Adrenal gland (tissue), 5 donors: ENCODE measurements around the gene CA9.

Experiments used
- CTCF ChIP-seq, 6 experiments: fragments of 450-650 bp in 4 of 6; fragments of 200-600 bp in 2 of 6; sonication (generic) in 1 of 6; IDR thresholded peaks; 1 replicate in 5 of 6; 2 replicates in 1 of 6; pipeline versions ENCODE4 v1.5.1 to v1.8.0; 2016 to 2021; ENCODE audit warnings: antibody characterized with exemption in 6 of 6, mild to moderate bottlenecking in 2 of 6, moderate library complexity in 1 of 6
- POLR2A ChIP-seq, 2 donors: fragments of 450-650 bp; IDR thresholded peaks; one replicate each; pipeline ENCODE4 v1.6.1; 2017; ENCODE audit warnings: antibody characterized with exemption in 2 of 2, mild to moderate bottlenecking in 2 of 2, moderate library complexity in 1 of 2
- donor health status: DM: no; HTN: no; CAD: no.

DNA sequence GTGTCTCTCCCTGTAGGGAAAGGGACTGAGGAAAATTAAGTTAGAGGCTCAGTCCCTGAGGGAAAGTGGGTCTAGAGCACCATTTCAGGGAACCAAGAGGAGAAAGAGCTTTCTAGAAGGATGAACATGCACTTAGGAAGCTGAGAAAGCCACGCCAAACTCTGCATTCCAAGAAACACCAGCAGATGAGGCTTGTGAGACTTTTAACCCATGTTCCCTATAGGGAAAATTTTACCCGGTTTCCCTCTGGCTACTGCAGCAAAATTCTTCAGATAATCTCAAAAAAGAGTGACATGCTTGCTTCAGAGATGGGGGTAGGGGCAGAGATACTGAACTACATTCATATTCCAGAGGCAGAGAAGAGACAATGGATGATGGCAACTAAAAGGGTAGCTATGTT is 49.7 kb downstream of the CA9 start:
- no peak for TF ChIP-seq CTCF (IDR thresholded peaks at IDR 0.05)
- no peak for TF ChIP-seq POLR2A (IDR thresholded peaks at IDR 0.05)
